Heart left ventricle (tissue), 16 donors: ENCODE measurements around the gene CD4. TPM values are rescaled to one million over a fixed set of nuclear protein-coding genes. Genes with fewer than 3 reads are reported as not detected.

Source experiments
- ATAC-seq, 4 donors: fragments of 200-7000 bp; cut with Tn5 transposase; one replicate each; pipeline ENCODE4 v1.9.1; 2020 to 2022; ENCODE audit warnings: moderate library complexity in 4 of 4, mild to moderate bottlenecking in 3 of 4, moderate number of reproducible peaks in 1 of 4
- DNase-seq, 5 donors: peaks; one replicate each; pipeline ENCODE4 v3.0.0-alpha.2; 2020
- H3K27ac ChIP-seq, 12 donors: fragments of 200-600 bp; sonication (generic) in 4 of 12; one replicate each; pipeline versions ENCODE4 v1.5.0 to v1.8.0; 2016 to 2022; ENCODE audit warnings: mild to moderate bottlenecking in 2 of 12
- H3K27me3 ChIP-seq, 9 donors: fragments of 200-600 bp; sonication (generic) in 2 of 9; one replicate each; pipeline versions ENCODE4 v1.5.1 to v1.8.0; 2016 to 2022; ENCODE audit warnings: mild to moderate bottlenecking in 3 of 9
- H3K36me3 ChIP-seq, 9 donors: fragments of 200-600 bp; sonication (generic) in 2 of 9; one replicate each; pipeline versions ENCODE4 v1.5.0 to v1.8.0; 2018 to 2022; ENCODE audit warnings: mild to moderate bottlenecking in 2 of 9
- H3K4me1 ChIP-seq, 12 donors: fragments of 200-600 bp; sonication (generic) in 4 of 12; one replicate each; pipeline versions ENCODE4 v1.5.0 to v1.8.0; 2016 to 2022; ENCODE audit warnings: mild to moderate bottlenecking in 3 of 12
- H3K4me3 ChIP-seq, 12 donors: fragments of 200-600 bp; sonication (generic) in 4 of 12; one replicate each; pipeline versions ENCODE4 v1.5.0 to v1.8.0; 2017 to 2022; ENCODE audit warnings: mild to moderate bottlenecking in 9 of 12, moderate library complexity in 4 of 12
- H3K9me3 ChIP-seq, 12 donors: fragments of 200-600 bp; sonication (generic) in 4 of 12; one replicate each; pipeline versions ENCODE4 v1.5.0 to v1.8.0; 2016 to 2022; ENCODE audit warnings: mild to moderate bottlenecking in 1 of 12
- CTCF ChIP-seq, 12 donors: fragments of 200-600 bp; sonication (generic) in 4 of 12; IDR thresholded peaks; one replicate each; pipeline versions ENCODE4 v1.5.0 to v1.8.0; 2018 to 2022; ENCODE audit warnings: antibody characterized with exemption in 12 of 12, mild to moderate bottlenecking in 5 of 12
- POLR2A ChIP-seq, 2 donors: fragments of 450-650 bp; IDR thresholded peaks; one replicate each; pipeline ENCODE4 v1.6.1; 2017; ENCODE audit warnings: antibody characterized with exemption in 2 of 2, mild to moderate bottlenecking in 2 of 2, moderate library complexity in 2 of 2
- WGBS, 4 donors: extraction: QIAGEN DNeasy Blood & Tissue Kit in 2 of 4; methylation state at CpG; one replicate each; pipeline versions ENCODE4 v1.1.5 to v1.1.7; 2013 to 2018; 5-methylcytosine and 5-hydroxymethylcytosine counted together
- intact Hi-C, 10 donors: fragments of 100-400 bp; cut with DNase I; formaldehyde crosslinking; loops; one replicate each; pipeline versions ENCODE4 v1.11.1 to v1.14.2; 2022
- polyA plus RNA-seq, 2 donors: library from polyadenylated mRNA; stranded (reverse); fragments of 200-250 nt; gene quantifications; one replicate each; pipeline ENCODE4 v1.2.3, GENCODE V29; 2013
- total RNA-seq, 9 donors: library from RNA; depleted of rRNA in 2 of 9; stranded (reverse); fragments of >200 nt in 2 of 9; fragmentation: NEBNext Ultra II Directional in 3 of 9; extraction: Animal tissue kit (Norgen Biotek cat#: 25700) in 3 of 9; gene quantifications; one replicate each; pipeline versions ENCODE4 v1.1.0 to v1.2.4, GENCODE V29; 2016 to 2023
- donor health status: ischemic (EF 13 %, LVEDD 7.1; RV severe dilation, severe dysfunction).
- donor health status: healthy with polysubstance abuse.
- donor health status: DM: no; HTN: yes; CAD: no.
- donor health status: DM: no; HTN: no; CAD: no.
- donor health status: ischemic (EF 25% LVEDD 6.9; RV normal size, moderate dysfunction).
- donor health status: ischemic (EF 25% LVEDD 5.7; RV mildly dilated, moderate dysfunction).
- donor health status: healthy.
- donor health status: DM: yes; HTN: yes; CAD: no.
- donor health status: ischemic (EF 35%, LVEDD 5.7; RV mildly dilated, moderate dysfunction).
- donor health status: nonischemic (EF 11% LVEDD 7.7; RV severe dilation, severe dysfunction).
- donor health status: DM: yes; HTN: yes; CAD: no.
- donor health status: PGD.
- donor health status: ischemic (EF 29% LVEDD 5.4; RV normal size, mild dysfunction).
- donor health status: nonischemic (EF 23%, LVEDD 6.1; RV moderate dilation, normal function).

CD4 gene
- total and polyA plus RNA-seq, 11 donors = 1.1 to 71.9 (median 4.6) TPM

GRCh38 chr12:6817662-6818157, 28.4 kb downstream of the CD4 start:
- intact Hi-C loops = no loop called here

GRCh38 chr12:6818222-6818621, 28.9 kb downstream of the CD4 start:
- no peak for ATAC-seq
- peaks cover 0 to 22% (median 13%) of the 10 kb centered on the region in 12 donors for H3K4me1 ChIP-seq
- peaks cover 0 to 16% (median 0%) of the 10 kb centered on the region in 9 donors for H3K36me3 ChIP-seq
- TF ChIP-seq POLR2A (IDR thresholded peaks at IDR 0.05) (no peak), CTCF (IDR thresholded peaks at IDR 0.05) (no peak)
- peaks cover 0 to 12% (median 0%) of the 10 kb centered on the region in 9 donors for H3K27me3 ChIP-seq
- DNase-seq = no peak
- intact Hi-C loops = no loop called here
- no peaks in the 10 kb centered on the region for H3K9me3 ChIP-seq
- H3K27ac ChIP-seq = no peak overlapping the region
- no peak overlapping the region for H3K4me3 ChIP-seq
- 76 to 84% (median 77%) methylated on average over 7 to 10 of the region's 10 CpGs for WGBS, 4 donors

More at GRCh38 chr12:6817662-6818157, 28.4 kb downstream of the CD4 start:
- Histone ChIP-seq H3K27me3 (peaks cover 0 to 10% (median 0%) of the 10 kb centered on the region in 9 donors), H3K36me3 (peaks cover 0 to 16% (median 0%) of the 10 kb centered on the region in 9 donors), H3K4me1 (peaks cover 0 to 21% (median 13%) of the 10 kb centered on the region in 12 donors), H3K4me3 (no peak overlapping the region), H3K9me3 (no peaks in the 10 kb centered on the region), H3K27ac (no peak overlapping the region)
- WGBS, 4 donors = 83 to 93% (median 87%) methylated on average over 20 of the region's 20 CpGs
- DNase-seq = no peak
- no peak for ATAC-seq
- TF ChIP-seq CTCF (IDR thresholded peaks at IDR 0.05) (no peak), POLR2A (IDR thresholded peaks at IDR 0.05) (no peak)

- intact Hi-C loops = no loop called here
- 81 to 100% (median 86%) methylated on average over 2 to 5 of the region's 5 CpGs for WGBS, 4 donors
Observed at GRCh38 chr12:6818645-6819044, 29.3 kb downstream of the CD4 start.

More at GRCh38 chr12:6818645-6819044, 29.3 kb downstream of the CD4 start:
- H3K36me3 ChIP-seq = peaks cover 0 to 16% (median 0%) of the 10 kb centered on the region in 9 donors
- H3K4me3 ChIP-seq = no peak overlapping the region
- H3K27ac ChIP-seq = no peak overlapping the region
- peaks cover 0 to 23% (median 13%) of the 10 kb centered on the region in 12 donors for H3K4me1 ChIP-seq
- TF ChIP-seq CTCF (IDR thresholded peaks at IDR 0.05) = no peak
- TF ChIP-seq POLR2A (IDR thresholded peaks at IDR 0.05) = no peak
- DNase-seq (no peak), ATAC-seq (no peak)
- H3K27me3 ChIP-seq = peaks cover 0 to 12% (median 0%) of the 10 kb centered on the region in 9 donors
- no peaks in the 10 kb centered on the region for H3K9me3 ChIP-seq
